GM23248 (cell line): Measurements from ENCODE around the gene FAM53A.

Source experiments
- EZH2 ChIP-seq: fragments of 200-600 bp; sonication (generic); IDR thresholded peaks from 2 replicates; pipeline ENCODE4 v1.6.1; 2018; ENCODE audit warnings: antibody characterized with exemption, mild to moderate bottlenecking; ENCODE audit not compliant: insufficient read depth, poor library complexity, severe bottlenecking
- EZH2phosphoT487 ChIP-seq: fragments of 200-600 bp; sonication (generic); IDR thresholded peaks from 2 replicates; pipeline ENCODE4 v1.6.1; 2018; ENCODE audit warnings: antibody characterized with exemption, moderate library complexity, mild to moderate bottlenecking, low read depth; ENCODE audit not compliant: insufficient read depth

- TF ChIP-seq EZH2phosphoT487 (no peak), EZH2 (no peak)
Measured at GRCh38 chr4:1675802-1676137, 8.3 kb downstream of the FAM53A start.
